ENCODE results near the gene DRC7. TPM values are rescaled to one million over a fixed set of nuclear protein-coding genes. Genes with fewer than 3 reads are reported as not detected.
"Not testable (repeated sequence)": the region's sequence is repeated elsewhere in the genome, so short reads cannot be mapped to it uniquely, and the experiment has no call there.

Gene DRC7
- total RNA-seq, 1 donor from 2014 or later, result 0.16 TPM

GRCh38 chr16:57711346-57711745 lies 16.7 kb downstream of the DRC7 start:
- Mint-ChIP-seq H3K36me3 (ENCODE audit: low read depth) (no peaks in the 10 kb centered on the region), H3K27ac (ENCODE audit: unreplicated experiment) (no peak overlapping the region), H3K27me3 (ENCODE audit: low read depth) (no peaks in the 10 kb centered on the region), H3K4me1 (no peaks in the 10 kb centered on the region), H3K9me3 (no peaks in the 10 kb centered on the region), H3K4me3 (no peak overlapping the region)
- no peak for DNase-seq (ENCODE audit: low read depth, low spot score)
- TF ChIP-seq CTCF (conservative IDR thresholded peaks at IDR 0.05), result no peak

- H3K36me3 Mint-ChIP-seq (ENCODE audit: low read depth), result no peaks in the 10 kb centered on the region
- DNase-seq (ENCODE audit: low read depth, low spot score), result no peak
- H3K9me3 Mint-ChIP-seq, result no peaks in the 10 kb centered on the region
- no peak for TF ChIP-seq CTCF (conservative IDR thresholded peaks at IDR 0.05)
- no peaks in the 10 kb centered on the region for H3K4me1 Mint-ChIP-seq
- H3K27me3 Mint-ChIP-seq (ENCODE audit: low read depth), result no peaks in the 10 kb centered on the region
- H3K4me3 Mint-ChIP-seq, result no peak overlapping the region
- no peak overlapping the region for H3K27ac Mint-ChIP-seq (ENCODE audit: unreplicated experiment)
Observed at GRCh38 chr16:57711993-57712392, 17.4 kb downstream of the DRC7 start.

- not testable (repeated sequence) for H3K27ac Mint-ChIP-seq (ENCODE audit: unreplicated experiment); DNase-seq (ENCODE audit: low read depth, low spot score); H3K4me1 Mint-ChIP-seq; H3K36me3 Mint-ChIP-seq (ENCODE audit: low read depth); H3K27me3 Mint-ChIP-seq (ENCODE audit: low read depth); H3K4me3 Mint-ChIP-seq; H3K9me3 Mint-ChIP-seq
Observed at GRCh38 chr16:57712569-57712968, 18.0 kb downstream of the DRC7 start.

GRCh38 chr16:57713596-57713995 lies 19.0 kb downstream of the DRC7 start:
- Mint-ChIP-seq H3K27ac (ENCODE audit: unreplicated experiment) (no peak overlapping the region), H3K4me1 (no peaks in the 10 kb centered on the region), H3K9me3 (no peaks in the 10 kb centered on the region), H3K27me3 (ENCODE audit: low read depth) (no peaks in the 10 kb centered on the region), H3K4me3 (no peak overlapping the region), H3K36me3 (ENCODE audit: low read depth) (no peaks in the 10 kb centered on the region)
- TF ChIP-seq CTCF (conservative IDR thresholded peaks at IDR 0.05), result no peak
- no peak for DNase-seq (ENCODE audit: low read depth, low spot score)

- DNase-seq (ENCODE audit: low read depth, low spot score), result no peak
- Mint-ChIP-seq H3K27ac (ENCODE audit: unreplicated experiment) (no peak overlapping the region), H3K27me3 (ENCODE audit: low read depth) (no peaks in the 10 kb centered on the region), H3K36me3 (ENCODE audit: low read depth) (no peaks in the 10 kb centered on the region), H3K4me3 (no peak overlapping the region), H3K4me1 (no peaks in the 10 kb centered on the region), H3K9me3 (no peaks in the 10 kb centered on the region)
- no peak for TF ChIP-seq CTCF (conservative IDR thresholded peaks at IDR 0.05)
Observed at GRCh38 chr16:57714047-57714446, 19.4 kb downstream of the DRC7 start.

- H3K9me3 Mint-ChIP-seq, result no peaks in the 10 kb centered on the region
- no peaks in the 10 kb centered on the region for H3K36me3 Mint-ChIP-seq (ENCODE audit: low read depth)
- H3K27me3 Mint-ChIP-seq (ENCODE audit: low read depth), result no peaks in the 10 kb centered on the region
- H3K4me3 Mint-ChIP-seq, result no peak overlapping the region
- peak; percentile 69 for DNase-seq (ENCODE audit: low read depth, low spot score)
- no peaks in the 10 kb centered on the region for H3K4me1 Mint-ChIP-seq
- H3K27ac Mint-ChIP-seq (ENCODE audit: unreplicated experiment), result no peak overlapping the region
- peak; percentile 69 for TF ChIP-seq CTCF (conservative IDR thresholded peaks at IDR 0.05)
Observed at GRCh38 chr16:57720142-57720575, 25.6 kb downstream of the DRC7 start.
